ENCODE data around the gene BTN2A1. TPM values are rescaled to one million over a fixed set of nuclear protein-coding genes. Genes with fewer than 3 reads are reported as not detected.
"Not testable (repeated sequence)": the region's sequence is repeated elsewhere in the genome, so short reads cannot be mapped to it uniquely, and the experiment has no call there.

Gene BTN2A1
- total and polyA plus RNA-seq, 7 donors = 5.4 to 14.9 (median 9.4) TPM

DNA sequence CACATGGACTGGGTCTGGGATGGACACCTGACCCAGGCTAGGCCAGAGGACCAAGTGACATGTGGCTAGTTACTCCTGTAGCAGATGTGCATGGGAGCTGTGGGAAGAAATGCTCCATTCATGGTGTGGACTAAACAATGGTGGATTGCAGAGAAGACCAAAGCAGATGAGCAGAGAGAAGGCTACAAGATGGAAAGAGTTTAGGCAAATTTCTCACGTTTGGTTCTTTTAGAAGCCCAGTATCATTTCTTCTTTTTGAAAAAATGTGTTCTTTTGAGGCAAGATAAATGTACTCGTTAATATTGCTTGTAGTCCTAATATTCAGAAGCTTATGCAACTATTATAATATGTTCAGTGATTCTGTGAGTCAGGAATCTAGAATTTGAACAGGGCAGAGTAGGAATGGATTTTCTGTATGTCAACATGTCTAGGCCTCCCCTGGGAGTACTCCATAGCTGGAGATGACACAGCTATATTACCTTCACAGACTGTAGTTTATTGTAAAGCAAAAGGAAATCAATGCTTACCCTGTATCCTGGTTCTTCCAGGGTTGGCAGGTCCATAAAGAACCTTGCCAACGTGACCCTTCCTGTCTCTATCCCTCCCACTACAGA is 2.3 kb upstream of the BTN2A1 start:
- intact Hi-C loops (cut with DNase I) = loop anchor here in 1 of 2 donors (5.0 kb wide), 1 partner anchor 33 kb away; no protein-coding TSS in a partner anchor
- 92 to 95% (median 93%) methylated on average over 3 of the region's 3 CpGs for WGBS, 3 donors
- TF ChIP-seq, protein P1, sequence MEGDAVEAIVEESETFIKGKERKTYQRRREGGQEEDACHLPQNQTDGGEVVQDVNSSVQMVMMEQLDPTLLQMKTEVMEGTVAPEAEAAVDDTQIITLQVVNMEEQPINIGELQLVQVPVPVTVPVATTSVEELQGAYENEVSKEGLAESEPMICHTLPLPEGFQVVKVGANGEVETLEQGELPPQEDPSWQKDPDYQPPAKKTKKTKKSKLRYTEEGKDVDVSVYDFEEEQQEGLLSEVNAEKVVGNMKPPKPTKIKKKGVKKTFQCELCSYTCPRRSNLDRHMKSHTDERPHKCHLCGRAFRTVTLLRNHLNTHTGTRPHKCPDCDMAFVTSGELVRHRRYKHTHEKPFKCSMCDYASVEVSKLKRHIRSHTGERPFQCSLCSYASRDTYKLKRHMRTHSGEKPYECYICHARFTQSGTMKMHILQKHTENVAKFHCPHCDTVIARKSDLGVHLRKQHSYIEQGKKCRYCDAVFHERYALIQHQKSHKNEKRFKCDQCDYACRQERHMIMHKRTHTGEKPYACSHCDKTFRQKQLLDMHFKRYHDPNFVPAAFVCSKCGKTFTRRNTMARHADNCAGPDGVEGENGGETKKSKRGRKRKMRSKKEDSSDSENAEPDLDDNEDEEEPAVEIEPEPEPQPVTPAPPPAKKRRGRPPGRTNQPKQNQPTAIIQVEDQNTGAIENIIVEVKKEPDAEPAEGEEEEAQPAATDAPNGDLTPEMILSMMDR (IDR thresholded peaks at IDR 0.05) = no peak
- Histone ChIP-seq H3K27ac (no peak overlapping the region), H3K4me3 (no peak overlapping the region), H3K27me3 (ENCODE audit: insufficient read depth in 3 of 3, low read length in 2 of 3) (no peaks in the 10 kb centered on the region), H3K36me3 (ENCODE audit: insufficient read depth in 1 of 2, low read depth in 1 of 2) (peaks cover 0 to 15% of the 10 kb centered on the region in 2 donors), H3K9me3 (no peaks in the 10 kb centered on the region), H3K4me1 (peaks cover 20% of the 10 kb centered on the region)
- DNase-seq = no peak
- ATAC-seq = no peak

DNA sequence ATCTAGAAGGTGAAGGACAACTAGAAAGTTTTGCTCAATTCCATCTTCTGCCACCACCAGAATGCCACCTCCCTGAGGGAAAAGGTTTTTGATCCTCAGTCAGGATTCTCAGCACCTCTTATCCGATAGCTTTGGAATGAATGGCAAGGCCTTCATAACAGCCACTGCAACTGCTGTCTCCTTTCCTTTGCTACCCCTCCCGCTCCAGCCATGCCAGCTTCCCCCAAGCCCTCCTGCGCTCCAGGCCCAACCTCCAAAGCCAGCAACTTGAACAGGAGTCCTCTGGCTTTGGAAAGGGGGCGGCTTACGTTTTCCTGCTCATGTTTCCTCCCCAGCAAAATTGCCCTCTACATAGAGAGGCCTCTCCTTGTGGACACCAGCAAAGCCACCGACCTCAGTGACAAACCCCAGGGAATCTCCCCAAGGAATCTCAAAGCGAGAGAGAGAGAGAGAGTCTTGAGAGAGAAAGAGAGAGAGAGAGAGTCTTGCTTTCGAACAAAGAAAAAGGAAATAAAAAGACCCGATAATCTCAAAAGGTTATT is 420 bp upstream of the BTN2A1 start:
- Histone ChIP-seq H3K4me1 (peaks cover 27% of the 10 kb centered on the region), H3K9me3 (no peaks in the 10 kb centered on the region), H3K27ac (peak overlapping the region; percentile 93), H3K4me3 (peak overlapping the region; percentile 90), H3K36me3 (ENCODE audit: insufficient read depth in 1 of 2, low read depth in 1 of 2) (peaks cover 0 to 28% of the 10 kb centered on the region in 2 donors), H3K27me3 (ENCODE audit: insufficient read depth in 3 of 3, low read length in 2 of 3) (no peaks in the 10 kb centered on the region)
- WGBS, 3 donors = 6 to 10% (median 10%) methylated on average over 9 of the region's 9 CpGs
- ATAC-seq (peak; percentile 54 to 76 (median 67)), DNase-seq (peak; percentile 39 to 56)
- TF ChIP-seq, protein P1 (IDR thresholded peaks at IDR 0.05) = no peak
- intact Hi-C loops (cut with DNase I) = loop anchor here in 1 of 2 donors (5.0 kb wide), 1 partner anchor 35 kb away; no protein-coding TSS in a partner anchor

DNA sequence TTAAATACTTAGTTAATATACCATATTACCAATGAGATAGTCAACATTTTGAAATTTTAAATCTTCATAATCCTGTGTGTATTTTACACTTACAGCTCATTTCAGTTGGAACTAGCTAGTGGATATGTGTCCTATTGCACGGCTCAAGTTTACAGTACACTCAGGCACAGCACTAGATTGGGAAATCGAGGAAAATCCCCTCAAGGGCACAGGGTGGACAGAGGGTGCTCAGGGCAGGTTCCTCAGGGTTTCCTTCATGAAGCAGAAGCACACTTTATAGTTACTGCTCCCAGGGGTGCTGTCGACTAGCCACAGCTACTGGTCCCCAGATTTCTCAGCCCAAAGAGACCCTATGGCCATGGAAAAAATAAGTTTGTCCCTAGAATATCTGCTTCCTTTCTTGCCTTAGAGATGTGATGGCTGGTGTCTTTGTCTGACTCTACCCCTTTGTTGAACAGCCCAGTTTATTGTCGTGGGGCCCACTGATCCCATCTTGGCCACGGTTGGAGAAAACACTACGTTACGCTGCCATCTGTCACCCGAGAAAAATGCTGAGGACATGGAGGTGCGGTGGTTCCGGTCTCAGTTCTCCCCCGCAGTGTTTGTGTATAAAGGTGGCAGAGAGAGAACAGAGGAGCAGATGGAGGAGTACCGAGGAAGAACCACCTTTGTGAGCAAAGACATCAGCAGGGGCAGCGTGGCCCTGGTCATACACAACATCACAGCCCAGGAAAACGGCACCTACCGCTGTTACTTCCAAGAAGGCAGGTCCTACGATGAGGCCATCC is 1.5 kb downstream of the BTN2A1 start:
- Histone ChIP-seq H3K27ac (peak overlapping the region; percentile 93), H3K27me3 (ENCODE audit: insufficient read depth in 3 of 3, low read length in 2 of 3) (no peaks in the 10 kb centered on the region), H3K4me3 (peak overlapping the region; percentile 90), H3K36me3 (ENCODE audit: insufficient read depth in 1 of 2, low read depth in 1 of 2) (peaks cover 9 to 47% of the 10 kb centered on the region in 2 donors), H3K9me3 (no peaks in the 10 kb centered on the region), H3K4me1 (peaks cover 27% of the 10 kb centered on the region)
- WGBS, 3 donors = 71 to 80% (median 75%) methylated on average over 16 of the region's 16 CpGs
- TF ChIP-seq, protein P1 (IDR thresholded peaks at IDR 0.05) = no peak
- ATAC-seq (no peak), DNase-seq (no peak)
- intact Hi-C loops (cut with DNase I) = loop anchor here in 1 of 2 donors (5.0 kb wide), 1 partner anchor 37 kb away; no protein-coding TSS in a partner anchor

DNA sequence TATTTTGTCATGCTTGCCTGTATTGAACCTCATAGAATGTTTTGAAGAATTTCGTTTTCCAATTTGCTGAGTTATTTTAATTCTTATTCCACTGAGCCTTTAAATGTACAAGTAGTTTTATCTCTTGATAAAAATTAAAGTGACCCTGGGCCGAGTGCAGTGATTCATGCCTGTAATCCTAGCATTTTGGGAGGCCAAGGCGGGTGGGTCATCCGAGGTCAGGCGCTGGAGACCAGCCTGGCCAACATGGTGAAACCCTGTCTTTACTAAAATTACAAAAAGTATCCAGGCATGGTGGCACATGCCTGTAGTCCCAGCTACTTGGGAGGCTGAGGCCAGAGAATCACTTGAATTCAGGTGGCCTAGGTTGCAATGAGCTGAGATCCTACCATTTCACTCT is 3.6 kb downstream of the BTN2A1 start:
- ATAC-seq; H3K27ac ChIP-seq; intact Hi-C loops (cut with DNase I); H3K9me3 ChIP-seq; H3K27me3 ChIP-seq (ENCODE audit: insufficient read depth in 3 of 3, low read length in 2 of 3); DNase-seq: not testable (repeated sequence)
- H3K4me1 ChIP-seq = peaks cover 27% of the 10 kb centered on the region
- 66 to 73% (median 68%) methylated on average over 5 of the region's 5 CpGs for WGBS, 3 donors
- H3K4me3 ChIP-seq = peak overlapping the region; percentile 44
- peaks cover 14 to 68% of the 10 kb centered on the region in 2 donors for H3K36me3 ChIP-seq (ENCODE audit: insufficient read depth in 1 of 2, low read depth in 1 of 2)

DNA sequence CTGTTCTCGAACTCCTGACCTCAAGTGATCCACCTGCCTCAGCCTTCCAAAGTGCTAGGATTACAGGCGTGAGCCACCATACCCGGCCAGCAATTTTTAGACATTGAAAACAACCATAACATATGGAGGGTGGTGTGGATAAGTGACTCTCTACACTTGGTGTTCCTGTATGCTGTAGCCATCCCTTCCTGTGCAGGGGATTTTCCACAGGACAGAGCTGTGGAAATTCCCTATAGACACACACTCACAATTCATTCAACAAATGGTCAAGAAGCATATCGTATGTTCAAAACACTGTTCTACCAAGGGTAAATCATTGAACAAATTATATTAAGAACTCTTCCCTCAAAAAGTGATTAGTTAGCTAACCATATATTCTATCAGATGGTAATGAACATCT is 6.3 kb downstream of the BTN2A1 start:
- no peak for ATAC-seq
- H3K27me3 ChIP-seq (ENCODE audit: insufficient read depth in 3 of 3, low read length in 2 of 3) = no peaks in the 10 kb centered on the region
- H3K9me3 ChIP-seq = no peaks in the 10 kb centered on the region
- H3K27ac ChIP-seq = no peak overlapping the region
- H3K4me1 ChIP-seq = peaks cover 19% of the 10 kb centered on the region
- WGBS, 3 donors = 90 to 95% (median 92%) methylated on average over 4 of the region's 4 CpGs
- intact Hi-C loops (cut with DNase I) = no loop called here
- H3K4me3 ChIP-seq = no peak overlapping the region
- H3K36me3 ChIP-seq (ENCODE audit: insufficient read depth in 1 of 2, low read depth in 1 of 2) = peaks cover 15 to 94% of the 10 kb centered on the region in 2 donors
- no peak for DNase-seq
- TF ChIP-seq, protein P1 (IDR thresholded peaks at IDR 0.05) = no peak
